Effector memory CD4-positive, alpha-beta T cell (primary cell): ENCODE measurements around the gene CST9L.

Experiments used
- DNase-seq, 3 donors: peaks; one replicate each; pipeline ENCODE4 v3.0.0-alpha.2; 2020
- H3K27ac ChIP-seq: 2 replicates; pipeline ENCODE4 v1.7.0; 2013; ENCODE audit warnings: mild to moderate bottlenecking, low read length, moderate library complexity; ENCODE audit not compliant: insufficient read depth, poor library complexity, severe bottlenecking
- H3K27me3 ChIP-seq: replicated peaks from 2 replicates; pipeline ENCODE4 v1.7.0; 2013; ENCODE audit warnings: mild to moderate bottlenecking, low read length; ENCODE audit not compliant: insufficient read depth, control insufficient read depth, poor library complexity, severe bottlenecking
- H3K36me3 ChIP-seq: 2 replicates; pipeline ENCODE4 v1.7.0; 2013; ENCODE audit warnings: mild to moderate bottlenecking, low read length, moderate library complexity; ENCODE audit not compliant: control insufficient read depth, insufficient read depth
- H3K4me1 ChIP-seq: 2 replicates; pipeline ENCODE4 v1.7.0; 2013; ENCODE audit warnings: low read length, mild to moderate bottlenecking; ENCODE audit not compliant: control insufficient read depth, insufficient read depth, poor library complexity, severe bottlenecking
- H3K4me3 ChIP-seq: 2 replicates; pipeline ENCODE4 v1.7.0; 2013; ENCODE audit warnings: low read length, low read depth, mild to moderate bottlenecking; ENCODE audit not compliant: insufficient read depth, poor library complexity, severe bottlenecking
- H3K9me3 ChIP-seq: 2 replicates; pipeline ENCODE4 v1.7.0; 2013; ENCODE audit warnings: mild to moderate bottlenecking, low read length, moderate library complexity; ENCODE audit not compliant: control insufficient read depth

CST9L gene

GRCh38 chr20:23515250-23515939 is 52.9 kb downstream of the CST9L start:
- H3K36me3 ChIP-seq, result no peaks in the 10 kb centered on the region
- H3K4me1 ChIP-seq, result no peaks in the 10 kb centered on the region
- no peaks in the 10 kb centered on the region for H3K27me3 ChIP-seq
- H3K9me3 ChIP-seq, result no peaks in the 10 kb centered on the region
- no peak overlapping the region for H3K27ac ChIP-seq
- no peak overlapping the region for H3K4me3 ChIP-seq
- DNase-seq, result no peak

- H3K27ac ChIP-seq, result no peak overlapping the region
- no peaks in the 10 kb centered on the region for H3K27me3 ChIP-seq
- H3K4me3 ChIP-seq, result no peak overlapping the region
- H3K36me3 ChIP-seq, result no peaks in the 10 kb centered on the region
- H3K4me1 ChIP-seq, result no peaks in the 10 kb centered on the region
- no peaks in the 10 kb centered on the region for H3K9me3 ChIP-seq
- DNase-seq, result no peak
Measured at GRCh38 chr20:23514848-23515247, 53.4 kb downstream of the CST9L start.
